GM12892 (cell line): ENCODE data around the gene SLN. TPM values are rescaled to one million over a fixed set of nuclear protein-coding genes. Genes with fewer than 3 reads are reported as not detected.
"Not testable (repeated sequence)": the region's sequence is repeated elsewhere in the genome, so short reads cannot be mapped to it uniquely, and the experiment has no call there.

Experiments used
- DNase-seq: peaks from one replicate; pipeline ENCODE4 v3.0.0; 2011; ENCODE audit not compliant: insufficient read length
- FAIRE-seq: peaks from 2 replicates; lab custom pipeline; 2011; peaks lifted over from hg19 to GRCh38; lab: Jason Lieb, UNC
- POLR2A ChIP-seq: IDR thresholded peaks from 2 replicates; pipeline ENCODE4 v1.6.1; 2011; ENCODE audit warnings: low read depth, low read length, control low read depth
- POLR2AphosphoS5 ChIP-seq: IDR thresholded peaks from 2 replicates; pipeline ENCODE4 v1.6.1; 2011; ENCODE audit warnings: low read depth, low read length, control low read depth
- TAF1 ChIP-seq: IDR thresholded peaks from 2 replicates; pipeline ENCODE4 v1.6.1; 2011; ENCODE audit warnings: low read depth, mild to moderate bottlenecking, control low read depth, low read length, borderline replicate concordance
- polyA plus RNA-seq: library from polyadenylated mRNA; unstranded; fragments of >200 nt; gene quantifications from one replicate; pipeline ENCODE4 v1.2.1, GENCODE V29; 2012; ENCODE audit warnings: missing spikeins, inconsistent platforms; ENCODE audit not compliant: missing spikeins

Gene SLN
- polyA plus RNA-seq = not detected

GRCh38 chr11:107711861-107712755 is at the start of gene SLN:
SLN (minus strand) TSS chr11:107712056.
- FAIRE-seq (no peak), DNase-seq (no peak)
- TF ChIP-seq TAF1 = no peak
- TF ChIP-seq POLR2A = no peak
- no peak for TF ChIP-seq POLR2AphosphoS5

GRCh38 chr11:107758719-107759355 is 47.0 kb upstream of the SLN start:
- FAIRE-seq, DNase-seq: not testable (repeated sequence)

- TF ChIP-seq POLR2A = no peak
- no peak for TF ChIP-seq POLR2AphosphoS5
- TF ChIP-seq TAF1 = no peak
- DNase-seq = no peak
- no peak for FAIRE-seq
Observed at GRCh38 chr11:107757661-107758060, 45.8 kb upstream of the SLN start.

GRCh38 chr11:107756553-107756952 is 44.7 kb upstream of the SLN start:
- no peak for DNase-seq
- TF ChIP-seq TAF1 (no peak), POLR2AphosphoS5 (no peak), POLR2A (no peak)
- no peak for FAIRE-seq

- DNase-seq (no peak), FAIRE-seq (no peak)
- TF ChIP-seq POLR2A (no peak), POLR2AphosphoS5 (no peak), TAF1 (no peak)
Observed at GRCh38 chr11:107752949-107753822, 41.3 kb upstream of the SLN start.

DNA sequence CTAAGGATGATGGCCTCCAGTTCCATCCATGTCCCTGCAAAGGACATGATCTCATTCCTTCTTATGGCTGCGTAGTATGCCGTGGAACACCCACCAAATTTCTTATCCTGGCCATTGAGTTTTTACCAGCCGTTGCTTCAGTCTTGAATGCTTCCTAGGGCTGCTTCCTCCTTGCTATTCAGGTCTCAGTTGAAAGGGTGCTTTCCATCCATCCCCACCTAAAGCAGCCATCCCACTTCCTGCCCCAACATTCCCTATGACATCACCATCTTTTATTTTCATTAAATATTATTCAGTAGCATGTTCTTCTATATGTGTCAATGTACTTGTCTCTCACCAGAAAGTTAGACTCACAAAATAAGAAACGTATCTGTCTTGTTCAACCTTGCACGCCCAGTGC is 40.7 kb upstream of the SLN start:
- FAIRE-seq = no peak
- no peak for DNase-seq
- no peak for TF ChIP-seq POLR2AphosphoS5
- TF ChIP-seq TAF1 = no peak
- TF ChIP-seq POLR2A = no peak

DNA sequence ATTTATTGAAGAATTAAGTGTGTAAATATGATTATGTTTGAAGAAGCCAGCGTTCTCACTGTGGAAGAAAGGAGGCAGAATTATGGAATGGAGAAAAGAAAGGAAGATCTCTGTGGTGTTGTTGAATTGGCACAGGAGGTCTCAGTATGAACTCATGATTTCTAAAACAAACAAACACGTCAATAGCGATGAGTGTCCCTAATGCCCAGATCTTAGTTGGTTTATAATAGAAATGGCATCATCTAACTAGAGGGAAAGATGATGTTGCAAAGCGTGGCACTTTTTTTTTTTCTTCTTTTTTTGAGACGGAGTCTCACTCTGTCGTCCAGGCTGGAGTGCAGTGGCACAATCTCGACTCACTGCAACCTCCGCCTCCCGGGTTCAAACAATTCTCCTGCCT is 39.2 kb upstream of the SLN start:
- FAIRE-seq = no peak
- DNase-seq = no peak
- TF ChIP-seq TAF1 (no peak), POLR2AphosphoS5 (no peak), POLR2A (no peak)

GRCh38 chr11:107750313-107750712 is 38.5 kb upstream of the SLN start:
- FAIRE-seq (no peak), DNase-seq (no peak)
- no peak for TF ChIP-seq POLR2A
- TF ChIP-seq TAF1 = no peak
- no peak for TF ChIP-seq POLR2AphosphoS5

GRCh38 chr11:107747622-107748021 is 35.8 kb upstream of the SLN start:
- TF ChIP-seq TAF1 = no peak
- no peak for TF ChIP-seq POLR2A
- no peak for TF ChIP-seq POLR2AphosphoS5
- DNase-seq = no peak
- FAIRE-seq = no peak

DNA sequence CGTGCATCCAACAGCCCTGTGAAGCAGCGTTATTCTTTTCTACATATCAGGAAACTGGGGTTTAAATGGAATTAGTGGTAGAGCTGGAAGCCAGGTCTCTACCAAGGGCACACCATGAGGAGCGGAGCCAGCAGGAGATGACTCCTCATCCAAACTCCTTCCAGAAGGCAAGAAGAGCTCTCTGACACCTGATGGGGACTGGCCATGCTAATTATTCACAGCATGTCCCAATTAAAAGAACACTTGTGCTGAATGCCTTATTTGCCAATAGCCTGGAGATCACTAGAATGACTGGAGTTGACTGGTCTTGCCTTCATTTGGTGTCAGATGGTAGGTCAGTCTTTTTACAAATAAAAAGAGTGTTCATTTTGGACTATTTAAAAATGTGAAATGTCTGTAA is 32.9 kb upstream of the SLN start:
- TF ChIP-seq TAF1 (no peak), POLR2AphosphoS5 (no peak), POLR2A (no peak)
- DNase-seq = no peak
- FAIRE-seq = no peak

- FAIRE-seq (no peak), DNase-seq (no peak)
- no peak for TF ChIP-seq POLR2A
- no peak for TF ChIP-seq POLR2AphosphoS5
- TF ChIP-seq TAF1 = no peak
Observed at GRCh38 chr11:107743191-107743590, 31.3 kb upstream of the SLN start.
